HG03039 (cell line): ENCODE results near the gene MEX3C.

Experiments used
- ATAC-seq: cut with Tn5 transposase; IDR thresholded peaks from one replicate; pipeline ENCODE4 v1.9.1; 2021; ENCODE audit warnings: mild to moderate bottlenecking, moderate library complexity; ENCODE audit not compliant: unreplicated experiment

Gene MEX3C

GRCh38 chr18:51154431-51155063 lies 42.9 kb downstream of the MEX3C start:
- no peak for ATAC-seq

DNA sequence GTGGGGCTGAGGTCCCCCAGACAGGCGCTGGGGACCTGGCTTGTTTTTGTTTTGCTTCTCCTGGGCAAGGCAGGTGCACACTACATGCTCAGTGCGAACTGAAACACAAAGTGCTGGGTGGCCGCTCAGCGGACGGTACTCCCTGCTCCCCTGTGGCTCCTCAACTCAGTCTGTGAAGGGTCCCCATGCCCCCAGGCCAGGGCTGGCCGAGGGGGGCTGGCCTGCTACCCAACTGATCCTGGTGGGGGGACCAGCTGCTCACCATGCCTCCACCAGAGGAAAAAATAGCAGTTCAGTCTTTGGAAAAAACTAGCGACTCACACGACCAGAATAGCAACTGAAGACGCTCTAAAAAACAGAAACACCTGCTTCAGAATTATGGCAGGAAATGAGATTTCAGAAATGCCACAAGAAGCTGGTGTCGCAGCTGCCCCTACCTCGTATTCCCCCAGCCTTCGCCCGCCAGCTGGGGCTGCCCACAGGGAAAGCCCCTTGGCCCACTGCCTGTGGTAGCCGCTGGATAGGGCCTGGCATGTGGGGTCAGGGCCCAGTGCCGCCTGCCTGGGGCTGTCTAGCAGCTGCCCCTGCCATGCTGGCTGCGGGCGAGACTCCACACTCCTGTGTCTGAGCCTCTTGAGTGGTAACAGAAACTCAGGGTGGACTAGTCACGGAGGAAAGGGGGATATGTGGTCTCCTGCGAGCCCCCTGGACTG lies 43.7 kb downstream of the MEX3C start:
- ATAC-seq: peak; percentile 60

DNA sequence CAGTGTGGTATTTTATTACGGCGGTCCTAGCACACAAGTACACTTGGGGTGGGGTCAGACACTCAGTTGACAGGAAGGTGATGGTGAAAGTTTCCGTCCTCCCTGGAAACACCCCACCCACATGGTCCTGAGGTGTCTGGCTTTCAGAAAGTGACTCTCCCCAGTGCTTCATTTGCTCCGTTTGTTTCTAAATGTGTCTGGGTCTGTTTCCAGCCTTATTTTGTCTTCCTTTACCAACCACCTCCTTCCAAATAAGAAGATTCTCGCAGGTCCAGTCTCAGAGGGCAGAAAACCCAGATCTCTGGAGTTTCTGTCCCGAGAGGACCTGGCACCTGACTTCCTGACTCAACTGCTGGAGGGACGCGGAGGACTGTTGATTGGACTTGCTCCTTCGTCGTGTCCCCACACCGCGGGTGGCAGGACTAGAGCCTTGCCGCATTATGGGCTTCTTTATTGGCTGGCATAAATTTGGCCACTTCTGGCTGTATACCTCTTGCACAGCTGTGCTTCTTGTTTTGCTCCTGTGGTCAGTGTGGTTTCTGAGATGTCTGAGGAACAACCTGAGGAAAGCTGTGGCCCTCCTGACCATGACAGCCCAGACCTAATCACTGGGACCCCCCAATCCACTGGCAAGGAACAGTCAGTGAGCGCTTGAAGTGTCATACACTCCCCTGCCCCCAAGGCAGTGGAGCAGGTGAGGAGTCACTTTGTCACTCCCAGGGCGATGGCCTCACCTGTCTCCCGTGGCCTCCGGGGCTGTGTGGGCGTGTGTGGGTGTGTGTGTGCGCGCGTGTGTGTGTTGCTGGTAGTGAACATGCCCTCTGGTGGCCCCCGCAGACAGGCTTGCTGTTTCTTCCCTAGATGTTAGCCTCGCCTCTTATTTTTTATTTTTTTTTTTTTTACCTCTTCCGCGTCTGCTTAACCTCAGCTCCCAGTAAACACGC lies 45.6 kb downstream of the MEX3C start:
- ATAC-seq: peak; percentile 30

GRCh38 chr18:51151185-51151567 lies 46.3 kb downstream of the MEX3C start:
- no peak for ATAC-seq

- no peak for ATAC-seq
Measured at GRCh38 chr18:51150113-51150700, 47.3 kb downstream of the MEX3C start.

GRCh38 chr18:51149670-51150069 lies 47.8 kb downstream of the MEX3C start:
- ATAC-seq: no peak

GRCh38 chr18:51146909-51147308 lies 50.6 kb downstream of the MEX3C start:
- ATAC-seq: no peak

- no peak for ATAC-seq
Measured at GRCh38 chr18:51138936-51139335, 58.5 kb downstream of the MEX3C start.

- ATAC-seq: no peak
Measured at GRCh38 chr18:51137891-51138290, 59.6 kb downstream of the MEX3C start.

- no peak for ATAC-seq
Measured at GRCh38 chr18:51137026-51137729, 60.3 kb downstream of the MEX3C start.

DNA sequence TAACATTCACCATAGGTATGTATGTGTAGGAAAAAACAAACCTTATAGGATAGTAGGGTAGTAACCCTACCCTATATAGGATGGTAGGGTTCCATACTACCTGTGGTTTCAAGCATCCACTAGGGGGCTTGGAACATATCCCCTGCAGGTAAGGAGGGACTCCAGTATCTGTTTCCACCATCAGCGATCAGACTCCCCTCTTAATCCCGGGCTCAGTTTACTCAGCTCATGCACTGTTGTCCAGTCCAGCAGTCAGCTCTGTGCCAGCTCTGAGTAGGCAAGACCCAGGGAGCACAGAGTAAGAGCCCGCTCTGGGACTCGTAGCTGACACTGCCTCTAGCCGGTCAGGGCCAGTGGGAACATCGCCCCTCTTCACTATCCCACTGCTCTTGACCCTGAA lies 61.7 kb downstream of the MEX3C start:
- ATAC-seq: no peak

DNA sequence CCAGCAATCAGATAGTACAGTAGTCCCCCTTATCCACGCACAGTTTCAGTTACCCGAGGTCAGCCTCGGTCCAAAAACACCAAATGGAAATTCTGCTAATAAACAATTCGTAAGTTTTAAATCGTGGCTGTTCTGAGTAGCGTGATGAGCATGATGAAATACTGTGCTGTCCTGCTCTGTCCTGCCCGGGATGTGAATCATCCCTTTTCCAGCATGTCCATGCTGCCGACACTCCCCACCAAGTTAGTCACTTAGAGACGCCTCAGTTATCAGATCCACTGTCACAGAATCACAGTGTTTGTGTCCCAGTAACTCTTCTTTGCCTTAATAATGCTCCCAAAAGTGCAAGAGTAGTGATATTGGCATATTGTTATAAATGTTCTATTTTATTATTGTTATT lies 62.1 kb downstream of the MEX3C start:
- no peak for ATAC-seq

GRCh38 chr18:51134721-51135120 lies 62.8 kb downstream of the MEX3C start:
- ATAC-seq: no peak

DNA sequence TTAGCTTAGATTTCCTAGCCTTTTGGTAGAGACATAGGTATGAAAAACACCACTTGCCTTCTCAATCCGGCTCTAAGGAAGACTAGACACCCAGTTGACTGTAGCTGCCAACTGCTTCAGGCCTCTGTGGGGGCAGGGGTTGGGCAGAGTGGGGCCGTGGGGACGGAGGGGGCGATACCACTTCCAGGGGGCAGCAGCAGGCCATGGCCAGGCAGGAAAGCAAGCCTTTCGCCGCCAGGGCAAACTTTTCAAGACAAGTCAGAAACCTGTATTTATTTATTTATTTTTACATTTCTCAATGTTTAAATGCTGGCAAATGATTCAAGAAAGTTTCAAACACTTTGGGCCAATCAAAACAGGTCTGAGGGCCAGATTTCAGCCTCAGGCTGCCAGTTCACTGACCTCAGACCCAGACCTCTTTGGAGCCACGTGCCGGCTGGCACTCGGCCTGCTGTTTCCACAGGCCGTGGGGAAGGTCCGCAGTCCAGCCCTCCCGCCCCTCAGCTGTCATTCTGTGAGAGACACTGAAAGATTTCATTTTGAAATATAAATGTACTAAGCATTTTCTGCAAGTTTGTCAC lies 63.8 kb downstream of the MEX3C start:
- no peak for ATAC-seq

DNA sequence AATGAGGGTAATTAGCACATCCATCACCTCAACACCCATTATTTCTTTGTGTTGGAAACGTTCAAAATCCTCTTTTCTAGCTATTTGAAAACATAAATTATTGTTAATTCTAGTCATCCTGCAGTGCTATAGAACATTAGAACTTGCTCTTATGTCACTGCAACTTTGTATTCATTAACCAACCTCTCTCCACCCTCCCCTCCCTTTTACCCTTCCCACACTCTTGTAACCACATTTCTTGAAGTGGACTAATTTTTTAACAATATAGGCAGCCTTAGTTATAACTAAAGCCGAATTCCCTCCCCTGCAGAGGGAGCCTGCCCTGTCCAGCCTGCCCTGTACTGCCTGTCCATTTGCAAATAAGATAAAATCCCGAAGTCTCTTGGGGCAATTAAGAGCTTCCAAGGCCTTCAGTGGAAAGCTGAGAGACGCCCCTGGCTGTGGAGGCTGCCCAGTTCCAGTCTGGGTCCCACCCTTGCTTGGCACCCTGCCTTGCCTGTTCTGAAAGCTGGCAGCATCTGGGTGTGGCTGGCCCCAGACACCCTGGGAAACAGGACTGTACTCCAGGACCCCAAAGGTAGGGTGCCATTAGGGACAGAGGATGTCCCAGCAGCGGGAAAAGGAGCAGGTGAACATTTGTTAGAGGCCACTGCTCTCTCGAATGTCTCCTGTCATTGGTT lies 65.1 kb downstream of the MEX3C start:
- ATAC-seq: no peak

DNA sequence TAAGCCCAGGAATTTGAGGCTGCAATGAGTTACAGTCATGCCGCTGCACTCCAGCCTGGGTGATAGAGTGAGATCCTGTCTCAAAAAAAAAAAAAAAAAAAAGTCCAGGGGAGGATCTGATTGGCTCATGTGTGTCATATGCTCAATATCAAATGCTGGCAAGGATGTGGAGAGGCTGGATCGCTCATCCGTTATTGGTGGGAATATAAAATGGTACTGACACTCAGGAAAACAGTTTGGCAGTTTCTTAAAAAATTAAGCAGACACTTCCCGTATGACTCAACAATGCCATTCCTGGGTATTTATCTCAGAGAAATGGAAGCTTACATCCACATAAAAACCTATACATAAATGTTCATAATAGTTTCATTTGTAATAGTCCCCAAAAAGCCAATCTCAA lies 68.9 kb downstream of the MEX3C start:
- no peak for ATAC-seq

GRCh38 chr18:51127664-51128063 lies 69.8 kb downstream of the MEX3C start:
- no peak for ATAC-seq

DNA sequence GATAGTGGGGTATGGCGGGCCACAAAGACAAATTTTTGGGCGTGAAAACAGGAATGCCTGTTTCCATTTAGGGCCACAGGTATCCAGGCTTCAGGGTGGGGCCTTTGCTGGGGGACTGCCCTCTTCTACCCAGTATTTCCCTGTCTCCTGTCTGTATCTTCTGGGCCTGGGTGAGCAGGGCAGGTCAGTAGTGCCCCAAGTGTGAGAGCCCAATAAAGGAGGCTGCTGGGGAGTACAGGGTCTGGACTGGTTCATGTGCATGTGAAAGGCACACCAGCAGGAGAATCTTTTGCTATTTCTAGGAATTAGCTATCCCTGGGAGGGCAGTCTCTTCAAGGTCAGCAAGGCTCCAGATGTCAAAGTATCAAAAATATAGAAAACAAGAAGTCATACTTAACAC lies 71.5 kb downstream of the MEX3C start:
- ATAC-seq: no peak
